GM23338 (cell line): ENCODE results near the gene CARMIL1.

ENCODE experiments used
- CREB1 ChIP-seq: fragments of 250-450 bp; sonication (Bioruptor Pico); IDR thresholded peaks from 2 replicates; pipeline ENCODE4 v1.5.0; 2020; ENCODE audit warnings: low read depth, mild to moderate bottlenecking, moderate library complexity
- EZH2 ChIP-seq: fragments of 200-600 bp; sonication (generic); IDR thresholded peaks from one replicate; pipeline ENCODE4 v1.8.0; 2017; ENCODE audit warnings: antibody characterized with exemption, mild to moderate bottlenecking, low read depth; ENCODE audit not compliant: unreplicated experiment
- EZH2phosphoT487 ChIP-seq: fragments of 200-600 bp; sonication (generic); IDR thresholded peaks from one replicate; pipeline ENCODE4 v1.8.1; 2018; ENCODE audit warnings: antibody characterized with exemption; ENCODE audit not compliant: unreplicated experiment
- JUNB ChIP-seq: IDR thresholded peaks from one replicate; pipeline ENCODE4 v1.6.1; 2016; ENCODE audit warnings: antibody characterized with exemption; ENCODE audit not compliant: unreplicated experiment
- NANOG ChIP-seq: IDR thresholded peaks from 2 replicates; pipeline ENCODE4 v1.6.1; 2016; ENCODE audit warnings: antibody characterized with exemption, borderline replicate concordance
- POLR2AphosphoS5 ChIP-seq: IDR thresholded peaks from 2 replicates; pipeline ENCODE4 v1.6.1; 2016; ENCODE audit warnings: antibody characterized with exemption, low read depth
- STAT1 ChIP-seq: IDR thresholded peaks from one replicate; pipeline ENCODE4 v1.6.1; 2016; ENCODE audit warnings: antibody characterized with exemption; ENCODE audit not compliant: unreplicated experiment
- ZNF331 ChIP-seq: fragments of 250-450 bp; sonication (Bioruptor Pico); IDR thresholded peaks from 2 replicates; pipeline ENCODE4 v1.5.0; 2020; ENCODE audit warnings: low read depth, mild to moderate bottlenecking, moderate library complexity
- TF ChIP-seq, protein P1 (sequence below), 2 experiments: fragments of 200-600 bp in 1 of 2; sonication (generic) in 1 of 2; conservative IDR thresholded peaks; 2 replicates each; pipeline versions ENCODE4 v1.5.1 to v1.6.1; 2016 to 2017; ENCODE audit warnings: antibody characterized with exemption in 2 of 2, low read depth in 2 of 2, mild to moderate bottlenecking in 2 of 2, moderate library complexity in 1 of 2
- TF ChIP-seq, protein P2 (sequence below): IDR thresholded peaks from one replicate; pipeline ENCODE4 v1.6.1; 2018; ENCODE audit warnings: antibody characterized with exemption; ENCODE audit not compliant: unreplicated experiment
- TF ChIP-seq, protein P3 (sequence below): fragments of 250-450 bp; sonication (Bioruptor Pico); IDR thresholded peaks from 2 replicates; pipeline ENCODE4 v1.5.0; 2020; ENCODE audit warnings: mild to moderate bottlenecking, moderate library complexity
- TF ChIP-seq, protein P4 (sequence below): IDR thresholded peaks from 2 replicates; pipeline ENCODE4 v1.6.1; 2016; ENCODE audit warnings: antibody characterized with exemption

DNA sequence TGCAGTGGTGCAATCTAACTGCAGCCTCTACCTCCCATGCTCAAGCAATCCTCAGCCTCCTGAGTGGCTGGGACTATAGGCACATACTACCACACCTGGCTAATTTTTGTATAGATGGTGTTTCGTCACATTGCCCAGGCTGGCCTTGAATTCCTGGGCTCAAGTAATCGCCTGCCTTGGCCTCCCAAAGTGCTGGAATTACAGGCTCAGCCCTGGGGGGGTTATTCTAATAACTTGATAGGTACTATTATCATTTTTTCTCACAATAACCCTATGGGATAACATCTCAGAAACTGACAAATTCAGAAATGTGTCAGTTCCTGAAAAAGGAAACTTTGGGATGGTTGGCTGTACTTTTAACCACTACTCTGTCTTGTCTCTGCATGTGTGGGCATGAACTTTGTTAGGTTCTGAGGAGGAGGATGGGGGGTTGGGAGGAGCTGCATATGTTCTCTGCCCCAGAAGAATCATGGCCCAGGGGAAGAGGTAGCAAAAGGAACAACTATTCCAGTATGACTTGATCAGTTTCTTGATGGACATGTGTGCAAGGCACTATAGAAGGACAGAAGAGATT is 169.9 kb downstream of the CARMIL1 start:
- TF ChIP-seq CREB1 (CRISPR knock-in tag) (no peak), EZH2 (no peak), POLR2AphosphoS5 (no peak), JUNB (no peak), ZNF331 (no peak), EZH2phosphoT487 (no peak), NANOG (no peak), STAT1 (no peak)
- TF ChIP-seq, protein P1, sequence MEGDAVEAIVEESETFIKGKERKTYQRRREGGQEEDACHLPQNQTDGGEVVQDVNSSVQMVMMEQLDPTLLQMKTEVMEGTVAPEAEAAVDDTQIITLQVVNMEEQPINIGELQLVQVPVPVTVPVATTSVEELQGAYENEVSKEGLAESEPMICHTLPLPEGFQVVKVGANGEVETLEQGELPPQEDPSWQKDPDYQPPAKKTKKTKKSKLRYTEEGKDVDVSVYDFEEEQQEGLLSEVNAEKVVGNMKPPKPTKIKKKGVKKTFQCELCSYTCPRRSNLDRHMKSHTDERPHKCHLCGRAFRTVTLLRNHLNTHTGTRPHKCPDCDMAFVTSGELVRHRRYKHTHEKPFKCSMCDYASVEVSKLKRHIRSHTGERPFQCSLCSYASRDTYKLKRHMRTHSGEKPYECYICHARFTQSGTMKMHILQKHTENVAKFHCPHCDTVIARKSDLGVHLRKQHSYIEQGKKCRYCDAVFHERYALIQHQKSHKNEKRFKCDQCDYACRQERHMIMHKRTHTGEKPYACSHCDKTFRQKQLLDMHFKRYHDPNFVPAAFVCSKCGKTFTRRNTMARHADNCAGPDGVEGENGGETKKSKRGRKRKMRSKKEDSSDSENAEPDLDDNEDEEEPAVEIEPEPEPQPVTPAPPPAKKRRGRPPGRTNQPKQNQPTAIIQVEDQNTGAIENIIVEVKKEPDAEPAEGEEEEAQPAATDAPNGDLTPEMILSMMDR (conservative IDR thresholded peaks at IDR 0.05; ENCODE audit: low read depth in 2 of 2), result no peak
- TF ChIP-seq, protein P2, sequence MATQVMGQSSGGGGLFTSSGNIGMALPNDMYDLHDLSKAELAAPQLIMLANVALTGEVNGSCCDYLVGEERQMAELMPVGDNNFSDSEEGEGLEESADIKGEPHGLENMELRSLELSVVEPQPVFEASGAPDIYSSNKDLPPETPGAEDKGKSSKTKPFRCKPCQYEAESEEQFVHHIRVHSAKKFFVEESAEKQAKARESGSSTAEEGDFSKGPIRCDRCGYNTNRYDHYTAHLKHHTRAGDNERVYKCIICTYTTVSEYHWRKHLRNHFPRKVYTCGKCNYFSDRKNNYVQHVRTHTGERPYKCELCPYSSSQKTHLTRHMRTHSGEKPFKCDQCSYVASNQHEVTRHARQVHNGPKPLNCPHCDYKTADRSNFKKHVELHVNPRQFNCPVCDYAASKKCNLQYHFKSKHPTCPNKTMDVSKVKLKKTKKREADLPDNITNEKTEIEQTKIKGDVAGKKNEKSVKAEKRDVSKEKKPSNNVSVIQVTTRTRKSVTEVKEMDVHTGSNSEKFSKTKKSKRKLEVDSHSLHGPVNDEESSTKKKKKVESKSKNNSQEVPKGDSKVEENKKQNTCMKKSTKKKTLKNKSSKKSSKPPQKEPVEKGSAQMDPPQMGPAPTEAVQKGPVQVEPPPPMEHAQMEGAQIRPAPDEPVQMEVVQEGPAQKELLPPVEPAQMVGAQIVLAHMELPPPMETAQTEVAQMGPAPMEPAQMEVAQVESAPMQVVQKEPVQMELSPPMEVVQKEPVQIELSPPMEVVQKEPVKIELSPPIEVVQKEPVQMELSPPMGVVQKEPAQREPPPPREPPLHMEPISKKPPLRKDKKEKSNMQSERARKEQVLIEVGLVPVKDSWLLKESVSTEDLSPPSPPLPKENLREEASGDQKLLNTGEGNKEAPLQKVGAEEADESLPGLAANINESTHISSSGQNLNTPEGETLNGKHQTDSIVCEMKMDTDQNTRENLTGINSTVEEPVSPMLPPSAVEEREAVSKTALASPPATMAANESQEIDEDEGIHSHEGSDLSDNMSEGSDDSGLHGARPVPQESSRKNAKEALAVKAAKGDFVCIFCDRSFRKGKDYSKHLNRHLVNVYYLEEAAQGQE, result no peak
- TF ChIP-seq, protein P3, sequence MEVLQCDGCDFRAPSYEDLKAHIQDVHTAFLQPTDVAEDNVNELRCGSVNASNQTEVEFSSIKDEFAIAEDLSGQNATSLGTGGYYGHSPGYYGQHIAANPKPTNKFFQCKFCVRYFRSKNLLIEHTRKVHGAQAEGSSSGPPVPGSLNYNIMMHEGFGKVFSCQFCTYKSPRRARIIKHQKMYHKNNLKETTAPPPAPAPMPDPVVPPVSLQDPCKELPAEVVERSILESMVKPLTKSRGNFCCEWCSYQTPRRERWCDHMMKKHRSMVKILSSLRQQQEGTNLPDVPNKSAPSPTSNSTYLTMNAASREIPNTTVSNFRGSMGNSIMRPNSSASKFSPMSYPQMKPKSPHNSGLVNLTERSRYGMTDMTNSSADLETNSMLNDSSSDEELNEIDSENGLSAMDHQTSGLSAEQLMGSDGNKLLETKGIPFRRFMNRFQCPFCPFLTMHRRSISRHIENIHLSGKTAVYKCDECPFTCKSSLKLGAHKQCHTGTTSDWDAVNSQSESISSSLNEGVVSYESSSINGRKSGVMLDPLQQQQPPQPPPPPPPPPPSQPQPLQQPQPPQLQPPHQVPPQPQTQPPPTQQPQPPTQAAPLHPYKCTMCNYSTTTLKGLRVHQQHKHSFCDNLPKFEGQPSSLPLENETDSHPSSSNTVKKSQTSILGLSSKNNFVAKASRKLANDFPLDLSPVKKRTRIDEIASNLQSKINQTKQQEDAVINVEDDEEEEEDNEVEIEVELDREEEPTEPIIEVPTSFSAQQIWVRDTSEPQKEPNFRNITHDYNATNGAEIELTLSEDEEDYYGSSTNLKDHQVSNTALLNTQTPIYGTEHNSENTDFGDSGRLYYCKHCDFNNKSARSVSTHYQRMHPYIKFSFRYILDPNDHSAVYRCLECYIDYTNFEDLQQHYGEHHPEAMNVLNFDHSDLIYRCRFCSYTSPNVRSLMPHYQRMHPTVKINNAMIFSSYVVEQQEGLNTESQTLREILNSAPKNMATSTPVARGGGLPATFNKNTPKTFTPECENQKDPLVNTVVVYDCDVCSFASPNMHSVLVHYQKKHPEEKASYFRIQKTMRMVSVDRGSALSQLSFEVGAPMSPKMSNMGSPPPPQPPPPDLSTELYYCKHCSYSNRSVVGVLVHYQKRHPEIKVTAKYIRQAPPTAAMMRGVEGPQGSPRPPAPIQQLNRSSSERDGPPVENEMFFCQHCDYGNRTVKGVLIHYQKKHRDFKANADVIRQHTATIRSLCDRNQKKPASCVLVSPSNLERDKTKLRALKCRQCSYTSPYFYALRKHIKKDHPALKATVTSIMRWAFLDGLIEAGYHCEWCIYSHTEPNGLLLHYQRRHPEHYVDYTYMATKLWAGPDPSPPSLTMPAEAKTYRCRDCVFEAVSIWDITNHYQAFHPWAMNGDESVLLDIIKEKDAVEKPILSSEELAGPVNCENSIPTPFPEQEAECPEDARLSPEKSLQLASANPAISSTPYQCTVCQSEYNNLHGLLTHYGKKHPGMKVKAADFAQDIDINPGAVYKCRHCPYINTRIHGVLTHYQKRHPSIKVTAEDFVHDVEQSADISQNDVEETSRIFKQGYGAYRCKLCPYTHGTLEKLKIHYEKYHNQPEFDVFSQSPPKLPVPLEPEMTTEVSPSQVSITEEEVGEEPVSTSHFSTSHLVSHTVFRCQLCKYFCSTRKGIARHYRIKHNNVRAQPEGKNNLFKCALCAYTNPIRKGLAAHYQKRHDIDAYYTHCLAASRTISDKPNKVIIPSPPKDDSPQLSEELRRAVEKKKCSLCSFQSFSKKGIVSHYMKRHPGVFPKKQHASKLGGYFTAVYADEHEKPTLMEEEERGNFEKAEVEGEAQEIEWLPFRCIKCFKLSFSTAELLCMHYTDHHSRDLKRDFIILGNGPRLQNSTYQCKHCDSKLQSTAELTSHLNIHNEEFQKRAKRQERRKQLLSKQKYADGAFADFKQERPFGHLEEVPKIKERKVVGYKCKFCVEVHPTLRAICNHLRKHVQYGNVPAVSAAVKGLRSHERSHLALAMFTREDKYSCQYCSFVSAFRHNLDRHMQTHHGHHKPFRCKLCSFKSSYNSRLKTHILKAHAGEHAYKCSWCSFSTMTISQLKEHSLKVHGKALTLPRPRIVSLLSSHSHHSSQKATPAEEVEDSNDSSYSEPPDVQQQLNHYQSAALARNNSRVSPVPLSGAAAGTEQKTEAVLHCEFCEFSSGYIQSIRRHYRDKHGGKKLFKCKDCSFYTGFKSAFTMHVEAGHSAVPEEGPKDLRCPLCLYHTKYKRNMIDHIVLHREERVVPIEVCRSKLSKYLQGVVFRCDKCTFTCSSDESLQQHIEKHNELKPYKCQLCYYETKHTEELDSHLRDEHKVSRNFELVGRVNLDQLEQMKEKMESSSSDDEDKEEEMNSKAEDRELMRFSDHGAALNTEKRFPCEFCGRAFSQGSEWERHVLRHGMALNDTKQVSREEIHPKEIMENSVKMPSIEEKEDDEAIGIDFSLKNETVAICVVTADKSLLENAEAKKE (CRISPR knock-in tag), result no peak
- TF ChIP-seq, protein P4, sequence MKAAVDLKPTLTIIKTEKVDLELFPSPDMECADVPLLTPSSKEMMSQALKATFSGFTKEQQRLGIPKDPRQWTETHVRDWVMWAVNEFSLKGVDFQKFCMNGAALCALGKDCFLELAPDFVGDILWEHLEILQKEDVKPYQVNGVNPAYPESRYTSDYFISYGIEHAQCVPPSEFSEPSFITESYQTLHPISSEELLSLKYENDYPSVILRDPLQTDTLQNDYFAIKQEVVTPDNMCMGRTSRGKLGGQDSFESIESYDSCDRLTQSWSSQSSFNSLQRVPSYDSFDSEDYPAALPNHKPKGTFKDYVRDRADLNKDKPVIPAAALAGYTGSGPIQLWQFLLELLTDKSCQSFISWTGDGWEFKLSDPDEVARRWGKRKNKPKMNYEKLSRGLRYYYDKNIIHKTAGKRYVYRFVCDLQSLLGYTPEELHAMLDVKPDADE, result no peak
